ENCODE results near the gene LMCD1. TPM values are rescaled to one million over a fixed set of nuclear protein-coding genes. Genes with fewer than 3 reads are reported as not detected.

LMCD1 gene
- total and polyA plus RNA-seq, 2 experiments from 2014 or later, result 21.8 to 35.3 TPM

GRCh38 chr3:8617921-8618320 lies 116.3 kb downstream of the LMCD1 start:
- Histone ChIP-seq H3K27me3 (ENCODE audit: insufficient read depth) (no peaks in the 10 kb centered on the region), H3F3A (replicated peaks; ENCODE audit: low read depth) (no peaks in the 10 kb centered on the region), H3K79me2 (replicated peaks; ENCODE audit: insufficient read depth) (no peaks in the 10 kb centered on the region), H3K4me3 (no peak overlapping the region), H4K20me1 (replicated peaks; ENCODE audit: insufficient read depth) (no peaks in the 10 kb centered on the region), H3K4me2 (no peak overlapping the region), H3K4me1 (ENCODE audit: insufficient read depth) (no peaks in the 10 kb centered on the region), H2AFZ (no peak overlapping the region), H3K27ac (ENCODE audit: low read depth) (no peak overlapping the region), H3K9me2 (ENCODE audit: insufficient read depth) (no peaks in the 10 kb centered on the region), H3K36me3 (ENCODE audit: insufficient read depth) (no peaks in the 10 kb centered on the region)
- TF ChIP-seq NANOG (IDR thresholded peaks at IDR 0.05; ENCODE audit: borderline replicate concordance), result no peak
- no peak for TF ChIP-seq ZNF331 (CRISPR knock-in tag; IDR thresholded peaks at IDR 0.05; ENCODE audit: low read depth)
- TF ChIP-seq EZH2phosphoT487 (IDR thresholded peaks at IDR 0.05; ENCODE audit: unreplicated experiment), result no peak
- TF ChIP-seq STAT1 (IDR thresholded peaks at IDR 0.05; ENCODE audit: unreplicated experiment), result no peak
- TF ChIP-seq POLR2AphosphoS5 (IDR thresholded peaks at IDR 0.05; ENCODE audit: low read depth), result no peak
- TF ChIP-seq CREB1 (CRISPR knock-in tag; IDR thresholded peaks at IDR 0.05; ENCODE audit: low read depth), result no peak
- TF ChIP-seq JUNB (IDR thresholded peaks at IDR 0.05; ENCODE audit: unreplicated experiment), result no peak
- TF ChIP-seq, protein P1, sequence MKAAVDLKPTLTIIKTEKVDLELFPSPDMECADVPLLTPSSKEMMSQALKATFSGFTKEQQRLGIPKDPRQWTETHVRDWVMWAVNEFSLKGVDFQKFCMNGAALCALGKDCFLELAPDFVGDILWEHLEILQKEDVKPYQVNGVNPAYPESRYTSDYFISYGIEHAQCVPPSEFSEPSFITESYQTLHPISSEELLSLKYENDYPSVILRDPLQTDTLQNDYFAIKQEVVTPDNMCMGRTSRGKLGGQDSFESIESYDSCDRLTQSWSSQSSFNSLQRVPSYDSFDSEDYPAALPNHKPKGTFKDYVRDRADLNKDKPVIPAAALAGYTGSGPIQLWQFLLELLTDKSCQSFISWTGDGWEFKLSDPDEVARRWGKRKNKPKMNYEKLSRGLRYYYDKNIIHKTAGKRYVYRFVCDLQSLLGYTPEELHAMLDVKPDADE (IDR thresholded peaks at IDR 0.05), result no peak
- no peak for TF ChIP-seq ZNF462 (CRISPR knock-in tag; IDR thresholded peaks at IDR 0.05)
- no peak for TF ChIP-seq CTCF (conservative IDR thresholded peaks at IDR 0.05; ENCODE audit: low read depth in 2 of 2)
- TF ChIP-seq REST (IDR thresholded peaks at IDR 0.05; ENCODE audit: unreplicated experiment), result no peak
- TF ChIP-seq ZNF114 (CRISPR knock-in tag; IDR thresholded peaks at IDR 0.05), result no peak
- TF ChIP-seq EZH2 (IDR thresholded peaks at IDR 0.05; ENCODE audit: low read depth, unreplicated experiment), result no peak
- Mint-ChIP-seq H3K27me3 (ENCODE audit: insufficient read depth, low read depth, poor library complexity) (peaks cover 4% of the 10 kb centered on the region), H3K4me1 (peaks cover 5% of the 10 kb centered on the region), H3K27ac (no peak overlapping the region), H3K4me3 (no peak overlapping the region), H3K9me3 (peaks cover 8% of the 10 kb centered on the region; the same call in 2 of the 3 replicates), H3K36me3 (ENCODE audit: low read depth) (no peaks in the 10 kb centered on the region; the same call in 2 of the 3 replicates)
- DNase-seq (ENCODE audit: low spot score) (no peak), ATAC-seq (no peak)

Data from GM23338 (cell line).